ENCODE measurements around the gene TBCD.

The TBCD gene

GRCh38 chr17:82805254-82805653 lies 53.4 kb downstream of the TBCD start:
- TF ChIP-seq, protein P1, sequence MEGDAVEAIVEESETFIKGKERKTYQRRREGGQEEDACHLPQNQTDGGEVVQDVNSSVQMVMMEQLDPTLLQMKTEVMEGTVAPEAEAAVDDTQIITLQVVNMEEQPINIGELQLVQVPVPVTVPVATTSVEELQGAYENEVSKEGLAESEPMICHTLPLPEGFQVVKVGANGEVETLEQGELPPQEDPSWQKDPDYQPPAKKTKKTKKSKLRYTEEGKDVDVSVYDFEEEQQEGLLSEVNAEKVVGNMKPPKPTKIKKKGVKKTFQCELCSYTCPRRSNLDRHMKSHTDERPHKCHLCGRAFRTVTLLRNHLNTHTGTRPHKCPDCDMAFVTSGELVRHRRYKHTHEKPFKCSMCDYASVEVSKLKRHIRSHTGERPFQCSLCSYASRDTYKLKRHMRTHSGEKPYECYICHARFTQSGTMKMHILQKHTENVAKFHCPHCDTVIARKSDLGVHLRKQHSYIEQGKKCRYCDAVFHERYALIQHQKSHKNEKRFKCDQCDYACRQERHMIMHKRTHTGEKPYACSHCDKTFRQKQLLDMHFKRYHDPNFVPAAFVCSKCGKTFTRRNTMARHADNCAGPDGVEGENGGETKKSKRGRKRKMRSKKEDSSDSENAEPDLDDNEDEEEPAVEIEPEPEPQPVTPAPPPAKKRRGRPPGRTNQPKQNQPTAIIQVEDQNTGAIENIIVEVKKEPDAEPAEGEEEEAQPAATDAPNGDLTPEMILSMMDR (IDR thresholded peaks at IDR 0.05; ENCODE audit: low read depth, low read length) = no peak
- H3K4me3 ChIP-seq (replicated peaks in 1 of 2; ENCODE audit: low read depth in 2 of 2, low read length in 2 of 2) = no peak overlapping the region
- DNase-seq (ENCODE audit: low read depth in 2 of 2) = no peak

GRCh38 chr17:82805823-82806222 lies 54.0 kb downstream of the TBCD start:
- TF ChIP-seq, protein P1 (IDR thresholded peaks at IDR 0.05; ENCODE audit: low read depth, low read length) = no peak
- H3K4me3 ChIP-seq (replicated peaks in 1 of 2; ENCODE audit: low read depth in 2 of 2, low read length in 2 of 2) = no peak overlapping the region
- no peak for DNase-seq (ENCODE audit: low read depth in 2 of 2)

GRCh38 chr17:82806645-82807044 lies 54.8 kb downstream of the TBCD start:
- TF ChIP-seq, protein P1 (IDR thresholded peaks at IDR 0.05; ENCODE audit: low read depth, low read length) = no peak
- no peak overlapping the region for H3K4me3 ChIP-seq (replicated peaks in 1 of 2; ENCODE audit: low read depth in 2 of 2, low read length in 2 of 2)
- DNase-seq (ENCODE audit: low read depth in 2 of 2) = no peak

- TF ChIP-seq, protein P1 (IDR thresholded peaks at IDR 0.05; ENCODE audit: low read depth, low read length) = no peak
- DNase-seq (ENCODE audit: low read depth in 2 of 2) = no peak
- H3K4me3 ChIP-seq (replicated peaks in 1 of 2; ENCODE audit: low read depth in 2 of 2, low read length in 2 of 2) = no peak overlapping the region
Measured at GRCh38 chr17:82807101-82807500, 55.2 kb downstream of the TBCD start.

DNA sequence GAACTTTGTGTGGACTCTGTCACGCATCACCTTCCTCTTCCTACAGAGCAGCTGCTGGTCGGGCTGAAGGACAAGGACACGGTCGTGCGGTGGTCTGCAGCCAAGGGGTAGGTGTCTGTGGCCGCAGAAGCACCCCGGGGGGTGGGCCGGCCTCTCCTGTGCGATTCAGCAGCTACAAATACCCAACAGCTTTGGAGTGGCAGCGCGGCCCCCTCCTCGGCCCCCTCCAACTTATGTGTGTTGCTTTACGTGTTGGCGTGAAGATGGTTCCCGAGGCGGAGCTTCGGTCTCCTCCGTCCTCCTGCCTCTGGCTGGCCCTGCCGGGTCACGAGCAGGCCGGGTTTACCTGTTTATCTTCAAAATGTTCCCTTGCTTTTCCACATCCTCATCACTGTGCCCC lies 55.7 kb downstream of the TBCD start:
- TF ChIP-seq, protein P1 (IDR thresholded peaks at IDR 0.05; ENCODE audit: low read depth, low read length) = no peak
- no peak overlapping the region for H3K4me3 ChIP-seq (replicated peaks in 1 of 2; ENCODE audit: low read depth in 2 of 2, low read length in 2 of 2)
- no peak for DNase-seq (ENCODE audit: low read depth in 2 of 2)

DNA sequence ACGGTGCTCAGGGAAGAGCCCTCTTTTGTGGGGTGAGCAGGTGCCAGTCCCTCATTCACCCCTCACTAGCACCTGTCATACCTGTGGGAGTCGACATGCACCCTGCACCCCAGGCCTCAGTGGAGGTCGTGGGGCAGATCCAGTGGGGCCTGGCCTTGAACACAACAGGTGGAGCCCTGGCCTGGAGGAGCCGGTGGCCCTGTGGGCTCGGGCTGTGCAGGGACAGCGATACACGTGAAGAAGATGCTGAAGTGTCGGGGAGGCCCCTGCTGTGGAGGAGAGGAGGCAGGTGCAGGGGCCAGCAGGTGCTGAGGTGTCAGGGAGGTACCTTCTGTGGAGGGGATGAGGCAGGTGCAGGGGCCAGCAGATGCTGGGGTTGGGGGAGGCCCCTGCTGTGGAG lies 56.1 kb downstream of the TBCD start:
- TF ChIP-seq, protein P1 (IDR thresholded peaks at IDR 0.05; ENCODE audit: low read depth, low read length) = no peak
- no peak for DNase-seq (ENCODE audit: low read depth in 2 of 2)
- no peak overlapping the region for H3K4me3 ChIP-seq (replicated peaks in 1 of 2; ENCODE audit: low read depth in 2 of 2, low read length in 2 of 2)

Measured in cardiac fibroblast (primary cell).